Fibroblast of mammary gland (primary cell): ENCODE data around the gene HDAC5.
A peak's percentile ranks its signal among the peaks of the same experiment; 100 is the strongest.

Source experiments
- DNase-seq: peaks from one replicate; pipeline ENCODE4 v3.0.0-alpha.2; 2010; ENCODE audit warnings: low read depth
- H3K4me3 ChIP-seq: 2 replicates; pipeline ENCODE4 v1.5.1; 2011; ENCODE audit warnings: low read depth, mild to moderate bottlenecking, low read length, moderate library complexity; ENCODE audit not compliant: control insufficient read depth
- TF ChIP-seq, protein P1 (sequence below): conservative IDR thresholded peaks from 2 replicates; pipeline ENCODE4 v1.5.1; 2011; ENCODE audit warnings: low read depth, low read length, inconsistent platforms; ENCODE audit not compliant: control insufficient read depth, insufficient read depth

HDAC5 gene

DNA sequence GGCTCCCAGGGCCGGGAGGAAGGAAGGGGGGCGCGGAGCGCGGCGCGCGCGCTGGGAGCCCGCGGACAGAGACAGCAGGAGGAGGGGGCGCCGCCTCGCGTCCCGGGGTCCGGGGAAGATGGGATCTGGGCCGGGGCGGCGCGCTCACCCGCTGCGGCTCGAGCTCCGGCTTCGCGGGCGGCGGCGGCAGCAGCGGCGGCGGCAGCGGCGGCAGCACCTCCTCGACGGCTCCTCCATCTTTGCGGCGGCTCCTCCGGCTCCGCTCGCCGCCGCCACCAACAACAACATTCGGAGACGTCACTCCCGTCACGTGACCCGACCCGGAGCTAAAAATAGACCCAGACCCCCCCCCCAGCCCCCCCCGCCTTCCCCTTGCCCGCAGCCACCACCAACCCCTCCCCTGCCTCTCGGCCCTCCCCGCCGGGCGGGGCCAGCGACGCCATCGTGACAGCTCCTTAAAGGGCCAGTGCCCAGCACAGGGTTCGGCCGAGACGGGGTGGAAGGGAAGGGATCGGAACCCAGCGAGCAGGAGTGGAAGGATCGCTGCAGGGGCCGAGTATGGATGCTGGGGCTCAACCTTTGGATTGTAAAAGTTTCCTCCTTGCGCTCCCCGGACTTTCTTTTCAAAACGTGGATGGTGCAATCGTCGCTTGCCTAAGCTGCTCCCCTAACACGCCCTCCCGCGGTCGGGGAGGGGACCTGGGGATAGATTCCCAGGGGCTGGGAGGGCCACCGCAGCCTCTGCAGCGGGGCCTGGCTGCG, at the start of gene HDAC5:
Gene HDAC5, minus strand, starts transcription at position 286 of the 762 bp plus-strand sequence. CDS start 6,126 bp downstream, outside the sequence.
- TF ChIP-seq, protein P1, sequence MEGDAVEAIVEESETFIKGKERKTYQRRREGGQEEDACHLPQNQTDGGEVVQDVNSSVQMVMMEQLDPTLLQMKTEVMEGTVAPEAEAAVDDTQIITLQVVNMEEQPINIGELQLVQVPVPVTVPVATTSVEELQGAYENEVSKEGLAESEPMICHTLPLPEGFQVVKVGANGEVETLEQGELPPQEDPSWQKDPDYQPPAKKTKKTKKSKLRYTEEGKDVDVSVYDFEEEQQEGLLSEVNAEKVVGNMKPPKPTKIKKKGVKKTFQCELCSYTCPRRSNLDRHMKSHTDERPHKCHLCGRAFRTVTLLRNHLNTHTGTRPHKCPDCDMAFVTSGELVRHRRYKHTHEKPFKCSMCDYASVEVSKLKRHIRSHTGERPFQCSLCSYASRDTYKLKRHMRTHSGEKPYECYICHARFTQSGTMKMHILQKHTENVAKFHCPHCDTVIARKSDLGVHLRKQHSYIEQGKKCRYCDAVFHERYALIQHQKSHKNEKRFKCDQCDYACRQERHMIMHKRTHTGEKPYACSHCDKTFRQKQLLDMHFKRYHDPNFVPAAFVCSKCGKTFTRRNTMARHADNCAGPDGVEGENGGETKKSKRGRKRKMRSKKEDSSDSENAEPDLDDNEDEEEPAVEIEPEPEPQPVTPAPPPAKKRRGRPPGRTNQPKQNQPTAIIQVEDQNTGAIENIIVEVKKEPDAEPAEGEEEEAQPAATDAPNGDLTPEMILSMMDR = peak; percentile 49
- peak; percentile 91 for DNase-seq
- H3K4me3 ChIP-seq = peak within 1 kb of the TSS; percentile 69

DNA sequence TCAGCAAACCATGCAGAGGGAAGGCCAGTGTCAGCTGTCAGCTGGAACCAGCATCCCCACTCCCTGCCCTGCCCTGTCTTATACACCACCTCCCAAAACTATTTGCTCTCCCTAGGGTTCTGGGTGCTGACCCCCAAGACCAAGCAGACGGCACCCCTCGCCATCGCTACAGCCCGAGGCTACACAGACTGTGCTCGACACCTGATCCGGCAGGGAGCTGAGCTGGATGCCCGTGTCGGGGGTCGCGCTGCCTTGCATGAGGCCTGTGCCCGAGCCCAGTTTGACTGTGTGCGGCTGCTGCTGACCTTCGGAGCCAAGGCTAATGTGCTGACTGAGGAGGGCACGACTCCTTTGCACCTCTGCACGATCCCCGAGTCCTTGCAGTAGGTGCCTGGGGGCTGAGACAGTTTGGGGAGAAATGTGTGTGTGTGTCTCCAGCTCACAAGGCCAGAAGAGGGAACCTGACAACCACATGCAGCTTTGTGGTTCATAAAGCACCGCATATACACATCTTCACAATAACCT, 48.6 kb upstream of the HDAC5 start:
- DNase-seq = no peak
- TF ChIP-seq, protein P1 = no peak
- no peak overlapping the region for H3K4me3 ChIP-seq

DNA sequence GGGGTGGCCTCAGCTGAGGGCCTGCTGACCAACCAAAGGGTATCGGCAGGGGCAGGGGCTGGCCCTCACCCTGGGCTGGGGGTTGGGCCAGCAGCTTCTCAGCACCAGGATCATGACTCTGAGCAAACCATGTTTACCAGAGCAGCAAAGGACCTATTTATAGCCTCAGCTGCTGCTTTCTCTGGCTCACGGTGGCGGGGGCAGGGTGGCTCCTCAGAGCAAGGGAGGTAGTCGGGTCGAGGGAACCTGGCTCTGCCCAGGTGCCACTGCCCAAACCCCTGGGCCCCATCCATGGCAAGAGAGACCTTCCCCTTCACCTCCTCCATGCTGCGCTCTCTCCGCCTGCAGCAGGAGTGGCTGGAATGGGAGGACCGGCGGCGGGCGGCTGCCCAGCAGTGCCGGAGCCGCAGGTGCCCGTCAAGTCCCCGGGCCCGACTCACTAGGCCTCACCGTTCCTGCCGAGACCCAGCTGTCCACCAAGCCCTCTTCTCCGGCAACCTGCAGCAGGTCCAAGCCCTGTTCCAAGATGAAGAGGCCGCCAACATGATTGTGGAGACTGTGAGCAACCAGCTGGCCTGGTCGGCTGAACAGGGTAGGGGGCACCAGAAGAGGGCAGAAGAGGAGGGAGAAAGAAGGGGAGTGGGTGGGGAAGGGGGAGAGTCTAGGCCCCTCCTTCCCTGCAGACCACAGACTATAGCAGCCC, 47.2 kb upstream of the HDAC5 start, which contains the start of gene ASB16:
Gene ASB16, plus strand, starts transcription at position 206 of the 703 bp plus-strand sequence. Its CDS starts 86 bp downstream, at position 292.
- H3K4me3 ChIP-seq = no peak within 1 kb of the TSS
- TF ChIP-seq, protein P1 = no peak
- peak; percentile 15 for DNase-seq

DNA sequence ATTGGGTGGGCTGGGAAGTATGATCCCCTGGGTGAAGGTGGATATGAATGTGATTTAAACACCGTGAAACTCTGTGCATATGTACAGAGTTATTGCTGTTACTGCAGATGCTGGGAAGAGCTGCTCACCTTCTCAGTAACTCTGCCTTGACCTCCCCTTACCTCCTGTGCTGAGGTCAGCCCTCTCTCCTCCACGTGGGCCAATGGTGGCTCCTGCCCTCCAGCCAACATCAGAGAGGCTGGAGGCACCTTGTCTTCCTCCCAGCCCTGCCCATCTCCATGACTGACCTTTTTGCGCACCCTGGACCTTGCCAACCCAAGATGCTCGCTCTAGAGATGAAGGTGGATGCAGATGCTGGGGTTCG, 46.7 kb upstream of the HDAC5 start:
- DNase-seq = no peak
- TF ChIP-seq, protein P1 = no peak
- no peak overlapping the region for H3K4me3 ChIP-seq

DNA sequence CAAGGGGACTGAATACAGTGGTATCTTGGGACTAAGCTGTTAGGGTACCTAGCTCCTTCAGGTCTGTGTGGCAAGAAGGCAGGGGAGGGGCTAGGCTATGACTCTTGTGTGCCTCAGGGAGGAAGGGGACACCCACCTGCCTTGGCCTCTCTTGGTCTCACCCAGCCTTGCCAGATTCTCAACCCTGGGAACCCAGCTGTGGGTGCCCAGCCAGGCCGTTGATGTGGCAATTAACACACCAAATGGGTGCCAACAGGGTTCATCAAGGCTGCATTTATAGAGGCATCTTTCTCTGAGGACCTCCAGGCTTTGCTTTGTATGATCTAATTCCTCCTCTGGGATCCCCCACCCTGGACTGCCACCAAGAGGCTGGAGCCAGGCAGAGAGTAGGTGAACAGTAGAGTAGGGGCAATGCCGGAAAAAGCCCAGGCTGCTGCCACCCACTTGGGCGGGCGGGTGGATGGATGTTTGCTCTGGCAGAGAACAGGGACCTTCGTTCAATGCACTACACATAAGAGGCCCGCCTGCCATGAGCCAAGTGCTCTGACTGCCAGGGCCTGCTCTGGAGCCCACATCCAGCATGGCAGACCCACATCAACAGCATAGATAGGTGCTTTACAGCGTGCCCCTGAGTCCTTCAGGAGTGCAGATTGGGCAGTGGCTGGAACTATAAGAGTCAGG, 43.9 kb upstream of the HDAC5 start:
- no peak overlapping the region for H3K4me3 ChIP-seq
- DNase-seq = no peak
- TF ChIP-seq, protein P1 = no peak

DNA sequence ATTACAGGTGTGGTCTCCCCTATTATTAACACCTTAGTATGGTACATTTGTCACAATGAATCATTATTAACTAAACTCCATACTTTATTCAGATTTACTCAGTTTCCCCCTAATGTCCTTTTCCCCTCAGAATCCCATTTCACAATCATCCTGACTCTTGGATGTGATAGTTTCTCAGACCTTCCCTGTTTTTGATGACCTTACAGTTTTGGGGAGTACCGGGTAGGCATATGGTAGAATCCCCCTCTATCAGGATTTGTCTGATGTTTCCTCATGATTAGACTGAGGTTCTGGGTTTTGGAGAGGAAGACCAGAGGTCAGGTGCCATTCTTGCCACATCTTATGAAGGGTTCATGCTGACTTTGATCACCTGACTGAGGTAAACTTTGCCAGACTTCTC, 41.0 kb upstream of the HDAC5 start:
- DNase-seq = no peak
- no peak overlapping the region for H3K4me3 ChIP-seq
- TF ChIP-seq, protein P1 = no peak
